Measurements from ENCODE around the gene TTL.

DNA sequence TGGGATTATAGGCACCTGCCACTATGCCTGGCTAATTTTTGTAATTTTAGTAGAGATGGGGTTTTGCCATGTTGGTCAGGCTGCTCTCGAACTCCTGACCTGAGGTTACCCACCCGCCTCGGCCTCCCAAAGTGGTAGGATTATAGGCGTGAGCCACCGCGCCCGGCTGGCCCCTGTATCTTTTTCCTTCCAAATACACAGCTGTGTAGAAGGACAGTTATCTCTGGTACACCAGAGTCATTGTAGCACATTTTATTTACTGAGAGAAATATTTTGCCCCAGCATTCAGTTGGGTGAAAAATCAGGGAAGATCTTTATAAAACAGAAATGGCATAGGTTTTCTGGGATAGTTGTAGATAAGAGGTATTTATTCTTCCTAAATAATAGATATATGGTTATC lies 36.9 kb downstream of the TTL start:
- TF ChIP-seq, protein P1, sequence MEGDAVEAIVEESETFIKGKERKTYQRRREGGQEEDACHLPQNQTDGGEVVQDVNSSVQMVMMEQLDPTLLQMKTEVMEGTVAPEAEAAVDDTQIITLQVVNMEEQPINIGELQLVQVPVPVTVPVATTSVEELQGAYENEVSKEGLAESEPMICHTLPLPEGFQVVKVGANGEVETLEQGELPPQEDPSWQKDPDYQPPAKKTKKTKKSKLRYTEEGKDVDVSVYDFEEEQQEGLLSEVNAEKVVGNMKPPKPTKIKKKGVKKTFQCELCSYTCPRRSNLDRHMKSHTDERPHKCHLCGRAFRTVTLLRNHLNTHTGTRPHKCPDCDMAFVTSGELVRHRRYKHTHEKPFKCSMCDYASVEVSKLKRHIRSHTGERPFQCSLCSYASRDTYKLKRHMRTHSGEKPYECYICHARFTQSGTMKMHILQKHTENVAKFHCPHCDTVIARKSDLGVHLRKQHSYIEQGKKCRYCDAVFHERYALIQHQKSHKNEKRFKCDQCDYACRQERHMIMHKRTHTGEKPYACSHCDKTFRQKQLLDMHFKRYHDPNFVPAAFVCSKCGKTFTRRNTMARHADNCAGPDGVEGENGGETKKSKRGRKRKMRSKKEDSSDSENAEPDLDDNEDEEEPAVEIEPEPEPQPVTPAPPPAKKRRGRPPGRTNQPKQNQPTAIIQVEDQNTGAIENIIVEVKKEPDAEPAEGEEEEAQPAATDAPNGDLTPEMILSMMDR (IDR thresholded peaks at IDR 0.05): no peak
- no peak for TF ChIP-seq POLR2A (IDR thresholded peaks at IDR 0.05)

All from uterus (tissue), 2 donors.